HEK293T (cell line): ENCODE data around the gene CNTRL.
"Not testable (repeated sequence)": the region's sequence is repeated elsewhere in the genome, so short reads cannot be mapped to it uniquely, and the experiment has no call there.

Experiments
- CTCF ChIA-PET: fragments of 350-600 bp; formaldehyde crosslinking; extraction: SDS; loops from one replicate; lab custom pipeline; 2021; ENCODE audit warnings: antibody characterized with exemption, inconsistent platforms; lab: Yijun Ruan, JAX
- POLR2A ChIA-PET: fragments of 350-600 bp; formaldehyde crosslinking; extraction: SDS; loops from one replicate; lab custom pipeline; 2020; ENCODE audit warnings: antibody characterized with exemption, inconsistent platforms; lab: Yijun Ruan, JAX
- DNase-seq: peaks from one replicate; pipeline ENCODE4 v3.0.0; 2012; ENCODE audit warnings: mixed read lengths; ENCODE audit errors: extremely low spot score
- ARNT ChIP-seq: fragments of 450-650 bp; IDR thresholded peaks from 2 replicates; pipeline ENCODE4 v1.6.1; 2017; ENCODE audit warnings: mild to moderate bottlenecking
- BHLHE40 ChIP-seq: fragments of 450-650 bp; IDR thresholded peaks from 2 replicates; pipeline ENCODE4 v1.6.1; 2016; ENCODE audit warnings: mild to moderate bottlenecking, moderate library complexity, borderline replicate concordance
- CTBP1 ChIP-seq: fragments of 450-650 bp; IDR thresholded peaks from 2 replicates; pipeline ENCODE4 v1.6.1; 2016; ENCODE audit warnings: borderline replicate concordance
- ELF4 ChIP-seq: fragments of 450-650 bp; IDR thresholded peaks from 2 replicates; pipeline ENCODE4 v1.6.1; 2017; ENCODE audit warnings: antibody characterized with exemption
- FOXA1 ChIP-seq: fragments of 450-650 bp; IDR thresholded peaks from 2 replicates; pipeline ENCODE4 v1.6.1; 2016; ENCODE audit warnings: mild to moderate bottlenecking
- FOXK2 ChIP-seq: fragments of 450-650 bp; IDR thresholded peaks from 2 replicates; pipeline ENCODE4 v1.6.1; 2016; ENCODE audit warnings: mild to moderate bottlenecking
- FOXM1 ChIP-seq: fragments of 450-650 bp; IDR thresholded peaks from 2 replicates; pipeline ENCODE4 v1.6.1; 2017; ENCODE audit warnings: mild to moderate bottlenecking, borderline replicate concordance
- HDGF ChIP-seq: fragments of 450-650 bp; IDR thresholded peaks from 2 replicates; pipeline ENCODE4 v1.6.1; 2017; ENCODE audit warnings: antibody characterized with exemption, borderline replicate concordance
- L3MBTL2 ChIP-seq: fragments of 450-650 bp; conservative IDR thresholded peaks from 2 replicates; pipeline ENCODE4 v1.6.1; 2016; ENCODE audit warnings: mild to moderate bottlenecking
- LEF1 ChIP-seq: fragments of 450-650 bp; IDR thresholded peaks from 2 replicates; pipeline ENCODE4 v1.6.1; 2017; ENCODE audit warnings: mild to moderate bottlenecking, borderline replicate concordance
- NFRKB ChIP-seq: fragments of 450-650 bp; IDR thresholded peaks from 2 replicates; pipeline ENCODE4 v1.6.1; 2016; ENCODE audit warnings: mild to moderate bottlenecking, moderate library complexity
- SP1 ChIP-seq: fragments of 450-650 bp; IDR thresholded peaks from 2 replicates; pipeline ENCODE4 v1.6.1; 2017
- SUZ12 ChIP-seq: fragments of 450-650 bp; IDR thresholded peaks from 2 replicates; pipeline ENCODE4 v1.6.1; 2016; ENCODE audit warnings: mild to moderate bottlenecking
- TARDBP ChIP-seq: fragments of 450-650 bp; IDR thresholded peaks from 2 replicates; pipeline ENCODE4 v1.6.1; 2016
- ZNF384 ChIP-seq: fragments of 450-650 bp; IDR thresholded peaks from 2 replicates; pipeline ENCODE4 v1.6.1; 2016
- TF ChIP-seq, protein P1 (sequence below): fragments of 450-650 bp; IDR thresholded peaks from 2 replicates; pipeline ENCODE4 v1.6.1; 2016

The CNTRL gene

DNA sequence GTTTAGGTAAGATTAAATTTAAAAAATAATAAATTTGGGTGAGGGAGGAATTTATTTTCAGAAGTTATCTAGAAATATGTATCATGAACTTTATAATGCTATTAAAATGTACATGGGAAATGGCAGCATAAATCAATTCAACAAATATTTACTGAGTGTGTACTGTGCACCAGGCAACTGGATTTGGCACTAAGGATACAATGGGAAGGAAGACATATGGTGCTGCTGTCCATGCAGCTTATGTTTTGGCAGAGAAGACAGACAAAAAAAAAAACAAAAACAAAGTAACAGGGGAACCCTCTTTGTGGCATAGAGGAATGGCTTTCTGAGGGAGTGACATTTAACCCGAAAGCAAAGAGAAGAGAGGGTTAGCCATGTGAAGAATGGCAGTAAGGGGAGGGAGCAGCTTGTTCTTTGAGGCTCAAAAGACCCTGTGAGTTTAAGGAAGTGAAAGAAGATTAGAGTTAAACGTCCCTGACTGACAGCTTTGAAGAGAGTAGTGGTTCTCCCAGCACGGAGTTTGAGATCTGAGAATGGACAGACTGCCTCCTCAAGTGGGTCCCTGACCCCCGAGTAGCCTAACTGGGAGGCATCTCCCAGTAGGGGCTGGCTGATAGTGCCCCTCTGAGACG lies 23.9 kb downstream of the CNTRL start:
- CTCF ChIA-PET: no interaction called here
- TF ChIP-seq FOXA1: no peak
- TF ChIP-seq HDGF: no peak
- TF ChIP-seq CTBP1: no peak
- TF ChIP-seq, protein P1, sequence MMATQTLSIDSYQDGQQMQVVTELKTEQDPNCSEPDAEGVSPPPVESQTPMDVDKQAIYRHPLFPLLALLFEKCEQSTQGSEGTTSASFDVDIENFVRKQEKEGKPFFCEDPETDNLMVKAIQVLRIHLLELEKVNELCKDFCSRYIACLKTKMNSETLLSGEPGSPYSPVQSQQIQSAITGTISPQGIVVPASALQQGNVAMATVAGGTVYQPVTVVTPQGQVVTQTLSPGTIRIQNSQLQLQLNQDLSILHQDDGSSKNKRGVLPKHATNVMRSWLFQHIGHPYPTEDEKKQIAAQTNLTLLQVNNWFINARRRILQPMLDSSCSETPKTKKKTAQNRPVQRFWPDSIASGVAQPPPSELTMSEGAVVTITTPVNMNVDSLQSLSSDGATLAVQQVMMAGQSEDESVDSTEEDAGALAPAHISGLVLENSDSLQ: no peak
- no peak for TF ChIP-seq ELF4
- no peak for TF ChIP-seq FOXM1
- TF ChIP-seq TARDBP: no peak
- TF ChIP-seq SUZ12: no peak
- no peak for TF ChIP-seq NFRKB
- TF ChIP-seq SP1: no peak
- DNase-seq: no peak
- POLR2A ChIA-PET: no interaction called here

DNA sequence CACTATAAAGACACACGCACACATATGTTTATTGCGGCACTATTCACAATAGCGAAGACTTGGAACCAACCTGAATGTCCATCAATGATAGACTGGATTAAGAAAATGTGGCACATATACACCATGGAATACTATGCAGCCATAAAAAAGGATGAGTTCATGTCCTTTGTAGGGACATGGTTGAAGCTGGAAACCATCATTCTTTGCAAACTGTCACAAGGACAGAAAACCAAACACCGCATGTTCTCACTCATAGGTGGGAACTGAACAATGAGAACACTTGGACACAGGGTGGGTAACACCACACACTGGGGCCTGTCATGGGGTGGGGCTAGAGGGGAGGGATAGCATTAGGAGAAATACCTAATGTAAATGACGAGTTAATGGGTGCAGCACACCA lies 29.3 kb downstream of the CNTRL start:
- CTCF ChIA-PET: interaction anchor here (0.7 kb wide), 1 partner anchor 29 kb away, joined by 5 read pairs; no protein-coding TSS in a partner anchor
- DNase-seq, POLR2A ChIA-PET: not testable (repeated sequence)

DNA sequence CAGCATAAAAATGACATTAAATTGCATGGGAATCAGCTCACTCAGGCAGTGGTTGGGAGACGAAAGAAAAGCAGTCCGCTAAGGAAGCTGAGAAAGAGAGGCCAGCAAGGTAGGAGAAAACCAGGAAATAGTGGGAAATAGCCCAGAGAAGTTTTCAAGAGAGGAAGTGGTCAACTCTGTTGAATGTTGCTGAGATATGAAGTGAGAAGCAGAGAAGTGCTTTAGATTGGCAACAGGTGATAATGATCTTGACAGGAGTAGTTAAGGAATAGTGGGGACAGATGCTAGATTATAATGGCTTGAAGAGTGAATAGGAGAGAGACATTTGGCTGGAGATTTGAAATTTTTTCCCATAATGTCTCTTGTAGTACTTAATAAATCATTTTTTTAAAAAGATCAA lies 30.8 kb downstream of the CNTRL start:
- CTCF ChIA-PET: no interaction called here
- TF ChIP-seq BHLHE40 (no peak), FOXK2 (no peak)
- DNase-seq: no peak
- POLR2A ChIA-PET: no interaction called here

DNA sequence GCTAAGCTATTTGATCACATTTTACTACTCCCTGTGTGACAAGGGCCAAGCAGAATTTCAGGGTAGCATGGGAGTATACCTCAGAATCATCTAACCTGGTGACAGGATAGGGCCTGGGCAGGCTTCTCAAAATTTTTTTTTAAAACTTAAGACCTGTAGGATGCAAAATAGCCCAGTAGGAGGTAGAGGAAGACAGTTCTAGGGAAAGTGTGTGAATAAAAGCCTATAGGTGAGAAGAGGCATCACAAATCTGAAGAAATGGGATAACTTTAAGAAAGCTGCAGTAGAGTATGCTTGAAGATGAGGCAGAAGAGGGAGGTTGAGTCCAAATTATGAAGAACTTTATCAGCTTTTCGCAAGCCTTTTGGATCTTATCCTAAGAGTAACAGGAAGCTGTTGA lies 32.3 kb downstream of the CNTRL start:
- TF ChIP-seq NFRKB: no peak
- no peak for TF ChIP-seq ELF4
- no peak for TF ChIP-seq FOXA1
- TF ChIP-seq FOXM1: no peak
- TF ChIP-seq, protein P1: no peak
- no peak for TF ChIP-seq SP1
- TF ChIP-seq LEF1: no peak
- no peak for TF ChIP-seq CTBP1
- no peak for TF ChIP-seq ARNT
- no peak for TF ChIP-seq HDGF
- no peak for TF ChIP-seq BHLHE40
- TF ChIP-seq L3MBTL2: no peak
- TF ChIP-seq FOXK2: no peak
- no peak for TF ChIP-seq ZNF384
- no peak for TF ChIP-seq TARDBP
- TF ChIP-seq SUZ12: no peak
- CTCF ChIA-PET: no interaction called here
- no peak for DNase-seq
- POLR2A ChIA-PET: no interaction called here

DNA sequence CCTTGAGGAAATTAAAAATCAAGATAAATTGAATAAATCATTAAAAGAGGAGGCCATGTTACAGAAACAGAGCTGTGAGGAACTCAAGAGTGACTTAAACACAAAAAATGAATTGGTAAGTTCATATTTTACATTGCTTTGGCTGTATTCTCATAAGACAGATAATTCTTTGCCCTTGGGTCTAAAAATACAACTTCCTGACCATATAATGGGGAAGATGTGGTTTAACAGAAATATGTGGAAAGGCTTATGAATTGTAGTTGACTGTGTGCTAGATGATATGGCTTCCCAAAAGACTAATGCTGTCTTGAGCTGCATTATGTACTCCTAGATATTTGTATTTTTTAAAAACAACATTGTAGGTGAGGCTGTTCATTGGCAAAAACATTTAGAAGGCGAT lies 33.1 kb downstream of the CNTRL start:
- POLR2A ChIA-PET: no interaction called here
- TF ChIP-seq FOXM1: no peak
- TF ChIP-seq SP1: no peak
- CTCF ChIA-PET: no interaction called here
- no peak for DNase-seq

DNA sequence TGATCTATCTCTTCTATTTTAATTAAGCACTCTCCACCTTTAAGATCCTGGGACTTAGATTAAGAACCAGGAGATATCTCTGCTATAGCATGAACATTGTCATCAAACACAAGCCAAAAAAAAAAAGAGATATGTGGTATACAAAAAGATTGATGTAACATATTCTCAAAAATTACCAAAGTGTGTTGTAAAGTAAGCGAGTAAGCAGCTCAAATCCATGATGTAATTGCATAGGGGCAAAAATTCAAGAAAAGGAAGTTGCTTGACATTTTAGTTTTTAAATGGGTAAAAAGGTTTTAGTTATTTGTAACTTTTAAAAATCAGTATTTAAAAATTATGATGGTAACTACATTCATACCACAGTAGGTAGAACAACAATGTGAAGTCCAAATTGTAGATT lies 40.7 kb downstream of the CNTRL start:
- DNase-seq: no peak
- POLR2A ChIA-PET: no interaction called here
- CTCF ChIA-PET: interaction anchor here (0.6 kb wide), 1 partner anchor 1218 kb away, joined by 3 read pairs; no protein-coding TSS in a partner anchor
- TF ChIP-seq NFRKB (no peak), CTBP1 (no peak), SUZ12 (no peak), SP1 (no peak), BHLHE40 (no peak), ZNF384 (no peak), HDGF (no peak), TARDBP (no peak), ARNT (no peak)

DNA sequence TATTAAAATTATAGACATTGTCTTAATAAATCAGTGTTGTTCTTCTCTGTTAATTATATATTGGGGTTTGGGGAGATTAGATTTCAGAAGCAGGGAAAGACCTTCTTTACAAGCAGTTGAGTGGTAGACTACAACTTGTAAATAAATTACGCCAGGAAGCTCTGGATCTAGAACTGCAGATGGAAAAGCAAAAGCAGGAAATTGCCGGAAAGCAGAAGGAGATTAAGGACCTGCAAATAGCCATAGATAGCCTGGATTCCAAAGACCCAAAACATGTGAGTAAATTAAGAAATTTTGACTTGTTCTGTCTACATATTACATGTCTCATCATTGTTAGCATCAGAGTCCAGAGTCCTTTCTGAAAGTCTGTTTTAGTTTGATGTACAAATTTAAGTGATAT lies 43.5 kb downstream of the CNTRL start:
- POLR2A ChIA-PET: no interaction called here

More for the DNA sequence above, 43.5 kb downstream of the CNTRL start:
- no peak for DNase-seq
- TF ChIP-seq ELF4: no peak
- no peak for TF ChIP-seq FOXM1
- TF ChIP-seq ARNT: no peak
- TF ChIP-seq TARDBP: no peak
- no peak for TF ChIP-seq SUZ12
- no peak for TF ChIP-seq FOXA1
- no peak for TF ChIP-seq SP1
- TF ChIP-seq FOXK2: no peak
- TF ChIP-seq BHLHE40: no peak
- TF ChIP-seq L3MBTL2: no peak
- TF ChIP-seq HDGF: no peak
- TF ChIP-seq, protein P1: no peak
- no peak for TF ChIP-seq CTBP1
- TF ChIP-seq NFRKB: no peak
- CTCF ChIA-PET: no interaction called here
